Motor neuron (in vitro differentiated cells): Measurements from ENCODE around the gene FNDC3B. TPM values are rescaled to one million over a fixed set of nuclear protein-coding genes. Genes with fewer than 3 reads are reported as not detected.

ENCODE experiments used
- ATAC-seq, 8 experiments: fragments of 200-7000 bp; cut with Tn5 transposase; replicated peaks in 6 of 8; 2 replicates each; pipeline ENCODE4 v1.8.0; 2021; ENCODE audit warnings: mild to moderate bottlenecking in 8 of 8, moderate library complexity in 8 of 8
- H3K27ac ChIP-seq, 2 donors: fragments of 250-450 bp; sonication (Bioruptor Pico); 2 replicates each; pipeline ENCODE4 v1.9.0; 2021; ENCODE audit warnings: antibody characterized with exemption in 2 of 2, mild to moderate bottlenecking in 2 of 2, moderate library complexity in 1 of 2
- H3K4me1 ChIP-seq, 2 donors: fragments of 250-450 bp; sonication (Bioruptor Pico); replicated peaks in 1 of 2; 2 replicates each; pipeline ENCODE4 v1.6.1; 2021; ENCODE audit warnings: antibody characterized with exemption in 2 of 2, mild to moderate bottlenecking in 2 of 2, moderate library complexity in 1 of 2
- H3K4me3 ChIP-seq, 5 donors: fragments of 250-450 bp; sonication (Bioruptor Pico); 2 replicates each; pipeline ENCODE4 v1.9.0; 2021; ENCODE audit warnings: antibody characterized with exemption in 5 of 5, mild to moderate bottlenecking in 5 of 5, moderate library complexity in 4 of 5
- WGBS, 10 experiments: fragments of 450-650 bp; shearing (Covaris generic); methylation state at CpG; one replicate each; pipeline ENCODE4 v1.0.0; 2022; 5-methylcytosine and 5-hydroxymethylcytosine counted together
- in situ Hi-C, 9 experiments: fragments of 400-800 bp; cut with MboI; loops; one replicate each; pipeline ENCODE4 v1.15.0; 2021; ENCODE audit warnings: low sequenced_read_pairs in 9 of 9, low pct_unique_long_range_greater_than_20kb in 2 of 9; ENCODE audit not compliant: unreplicated experiment in 9 of 9
- total RNA-seq, 8 experiments: library from RNA; unstranded; fragments of 300-600 nt; gene quantifications; 2 replicates each; pipeline versions ENCODE4 v1.2.3 to v1.2.4, GENCODE V29; 2022

FNDC3B gene
- total RNA-seq, 8 experiments from 2014 or later, result 12.4 to 77.0 (median 36.6) TPM

DNA sequence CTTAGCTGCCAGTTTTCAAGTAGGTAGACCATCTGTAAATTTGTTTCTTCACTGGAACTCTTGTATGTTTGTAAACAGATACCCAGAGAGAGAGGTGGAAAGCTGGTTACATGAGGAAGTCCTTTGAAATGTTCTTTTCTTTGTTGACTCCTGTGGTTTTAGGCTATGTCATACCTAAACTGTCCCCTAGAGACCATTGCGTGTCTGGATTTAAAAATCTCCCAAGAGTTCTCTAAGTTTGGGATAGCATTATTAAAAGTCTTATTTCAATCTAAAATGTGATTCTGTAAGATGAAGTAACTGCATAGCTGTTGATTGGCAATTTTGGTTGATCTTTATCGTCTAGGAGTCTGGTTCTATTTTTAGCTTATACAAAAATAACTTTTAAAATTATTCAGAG is 281.7 kb downstream of the FNDC3B start:
- ATAC-seq, result no peak
- Histone ChIP-seq H3K4me3 (no peak overlapping the region), H3K27ac (no peak overlapping the region), H3K4me1 (peaks cover 6 to 12% of the 10 kb centered on the region in 2 donors)
- in situ Hi-C loops, result no loop called here
- WGBS, 10 experiments, result 44 to 100% (median 92%) methylated on average over 1 to 2 of the region's 2 CpGs; no CpG with 5 or more reads in 2 of the 10 experiments

DNA sequence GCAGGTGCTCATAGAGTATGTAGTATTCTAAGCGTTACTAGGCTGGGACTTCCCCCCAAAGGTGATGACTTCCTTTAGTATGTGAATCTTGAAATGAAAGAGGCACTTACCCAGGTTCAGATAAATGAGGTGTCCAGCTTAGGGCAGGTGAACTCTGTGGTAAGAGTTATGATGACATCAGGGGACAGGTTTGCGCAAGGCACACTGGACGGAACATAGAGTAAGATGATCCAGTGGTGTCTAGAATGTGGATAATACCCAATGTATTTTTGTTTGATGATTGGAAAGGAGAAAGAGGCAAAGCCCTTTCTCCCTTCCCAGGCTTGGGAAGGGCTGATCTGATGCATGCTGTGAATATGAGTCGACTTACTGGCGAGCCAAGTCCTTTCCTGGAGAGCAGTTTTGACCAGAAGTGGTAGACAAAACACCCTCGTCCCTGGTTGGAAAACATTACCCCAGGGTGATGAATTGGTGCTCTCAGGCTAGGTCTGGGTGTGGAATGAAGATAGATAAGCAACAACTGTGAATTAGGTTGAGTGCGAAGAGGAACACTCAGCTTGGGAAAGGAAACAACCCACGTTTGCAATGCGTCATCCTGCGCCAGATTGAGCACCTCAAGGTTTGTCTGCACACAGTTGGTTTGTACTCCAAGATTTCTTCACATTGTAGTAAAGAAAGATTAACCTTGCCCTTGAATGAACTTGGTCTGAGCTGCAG is 284.7 kb downstream of the FNDC3B start:
- no peak overlapping the region for H3K27ac ChIP-seq
- WGBS, 10 experiments, result 61 to 100% (median 95%) methylated on average over 1 to 9 of the region's 10 CpGs; no CpG with 5 or more reads in 1 of the 10 experiments
- H3K4me3 ChIP-seq, result no peak overlapping the region
- no peaks in the 10 kb centered on the region for H3K4me1 ChIP-seq
- in situ Hi-C loops, result no loop called here
- peak in 2 of 8 experiments; percentile 93 to 96 for ATAC-seq

DNA sequence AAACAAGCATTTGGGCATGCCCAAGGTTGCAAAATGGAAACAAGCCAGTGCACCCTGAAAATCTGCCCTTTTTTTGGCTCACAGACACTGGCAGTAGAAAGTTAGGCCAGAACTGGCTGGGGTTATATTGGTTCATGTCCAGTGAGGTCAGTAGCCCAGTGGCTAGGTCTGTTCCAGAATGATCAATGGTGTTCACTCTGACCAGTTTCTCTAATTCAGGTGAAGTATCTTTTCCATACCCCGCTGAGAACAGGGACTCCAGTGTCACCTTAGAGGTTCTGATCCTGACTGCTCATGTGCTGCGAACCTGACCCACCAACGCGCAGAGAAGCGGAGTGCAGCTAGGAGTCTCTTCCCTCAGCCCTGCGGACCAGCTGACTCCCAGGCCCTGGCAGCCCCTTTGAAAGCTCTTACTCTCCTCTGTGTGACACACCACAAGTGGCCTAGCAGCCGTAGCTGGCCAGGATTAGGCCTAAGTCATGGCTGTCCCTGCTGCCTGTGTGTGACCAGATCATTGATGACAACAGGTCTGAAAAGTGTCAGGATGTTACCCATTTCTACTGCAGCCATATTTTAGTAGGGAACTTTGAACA is 285.3 kb downstream of the FNDC3B start:
- H3K27ac ChIP-seq, result no peak overlapping the region
- in situ Hi-C loops, result no loop called here
- H3K4me1 ChIP-seq, result no peaks in the 10 kb centered on the region
- ATAC-seq, result no peak
- WGBS, 10 experiments, result 40 to 100% (median 100%) methylated on average over 1 to 3 of the region's 7 CpGs; no CpG with 5 or more reads in 5 of the 10 experiments
- H3K4me3 ChIP-seq, result no peak overlapping the region

DNA sequence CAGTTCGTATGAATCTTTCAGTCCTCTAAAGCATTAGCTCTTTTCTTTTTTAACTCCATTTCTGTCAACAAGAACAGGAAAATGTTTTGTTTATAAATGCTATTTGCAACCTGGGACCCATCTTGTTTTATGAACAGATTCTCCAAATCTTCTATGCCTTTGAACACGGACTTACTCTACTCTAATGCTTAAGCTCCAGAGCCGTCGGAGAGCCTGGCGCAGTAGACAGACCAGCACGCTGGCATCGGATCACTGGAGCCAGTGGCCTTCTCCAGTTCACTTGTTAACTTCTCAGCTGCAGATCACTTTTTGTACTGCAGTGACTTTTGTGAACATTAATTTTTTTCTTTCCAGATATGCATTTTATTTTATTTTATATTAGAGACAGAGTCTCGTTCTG is 286.1 kb downstream of the FNDC3B start:
- H3K27ac ChIP-seq, result no peak overlapping the region
- 62 to 100% (median 92%) methylated on average over 1 to 8 of the region's 8 CpGs for WGBS, 10 experiments
- ATAC-seq, result no peak
- no peak overlapping the region for H3K4me3 ChIP-seq
- no peaks in the 10 kb centered on the region for H3K4me1 ChIP-seq
- in situ Hi-C loops, result no loop called here

DNA sequence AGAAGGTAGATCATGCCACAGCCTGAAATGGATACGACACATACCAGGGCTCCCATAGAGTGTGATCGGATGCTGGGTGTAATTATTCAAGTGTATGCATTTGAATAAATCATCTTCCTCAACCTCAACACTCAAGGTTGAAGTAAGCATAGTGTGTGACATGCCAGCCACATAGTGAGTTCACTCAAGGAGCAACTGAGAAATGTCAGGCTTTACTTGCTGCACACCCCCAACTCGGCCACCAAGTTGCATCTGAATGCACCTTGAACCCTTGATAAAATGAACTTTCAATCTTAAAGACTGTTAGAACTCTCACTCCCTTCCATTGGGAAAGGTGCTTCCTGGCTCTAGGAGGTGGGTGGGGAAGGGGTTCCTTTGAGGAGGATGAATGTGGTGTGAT is 287.6 kb downstream of the FNDC3B start:
- Histone ChIP-seq H3K4me3 (no peak overlapping the region), H3K27ac (no peak overlapping the region), H3K4me1 (no peaks in the 10 kb centered on the region)
- in situ Hi-C loops, result no loop called here
- WGBS, 10 experiments, result 80 to 100% (median 96%) methylated on average over 1 to 2 of the region's 3 CpGs; no CpG with 5 or more reads in 6 of the 10 experiments
- ATAC-seq, result no peak

DNA sequence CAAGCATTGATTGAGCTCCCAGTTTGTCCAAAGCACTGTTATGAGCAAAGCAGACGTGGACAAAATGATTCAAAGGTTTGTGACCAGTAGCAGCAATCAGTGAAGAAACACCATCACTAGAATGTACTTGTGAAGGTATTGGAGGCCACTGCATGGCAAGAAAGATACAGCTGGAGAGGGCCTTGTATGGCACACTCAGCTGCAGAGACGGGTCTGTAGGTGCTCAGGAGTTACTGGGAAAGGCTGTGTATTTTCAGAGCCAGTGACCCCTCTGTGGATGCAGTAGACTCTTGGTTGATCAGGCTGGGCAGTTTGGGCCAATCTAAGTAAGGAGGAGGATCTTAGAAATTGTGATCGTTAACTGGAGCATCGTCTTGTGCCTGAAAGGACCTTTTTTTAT is 288.9 kb downstream of the FNDC3B start:
- Histone ChIP-seq H3K4me3 (no peak overlapping the region), H3K4me1 (no peaks in the 10 kb centered on the region), H3K27ac (no peak overlapping the region)
- 20 to 100% (median 80%) methylated on average over 1 to 4 of the region's 4 CpGs; no CpG with 5 or more reads in 3 of the 10 experiments for WGBS, 10 experiments
- ATAC-seq, result no peak
- in situ Hi-C loops, result no loop called here

DNA sequence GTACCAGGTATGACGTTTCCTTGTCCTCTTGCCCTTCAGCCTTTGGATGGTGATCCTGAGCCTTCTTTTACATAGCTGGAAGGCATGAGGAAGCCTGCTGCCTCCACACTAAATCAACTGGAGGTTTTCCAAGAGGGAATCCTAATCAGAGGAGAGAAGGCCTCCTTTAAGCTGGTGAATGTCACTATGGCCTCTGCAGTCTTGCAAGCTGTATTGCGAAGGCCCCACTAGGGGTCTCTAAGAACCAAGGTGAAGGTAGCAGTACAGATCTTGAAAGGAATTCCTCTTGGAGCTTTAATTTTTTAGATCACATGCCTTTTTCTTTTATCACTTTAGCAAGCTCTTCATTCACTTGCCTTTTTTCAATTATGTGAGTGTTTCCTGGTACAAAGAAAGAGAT is 289.7 kb downstream of the FNDC3B start:
- peak in 1 of 8 experiments; percentile 11 for ATAC-seq
- Histone ChIP-seq H3K4me3 (no peak overlapping the region), H3K4me1 (no peaks in the 10 kb centered on the region), H3K27ac (no peak overlapping the region)
- 80 to 100% (median 92%) methylated on average over 1 to 2 of the region's 2 CpGs; no CpG with 5 or more reads in 2 of the 10 experiments for WGBS, 10 experiments
- in situ Hi-C loops, result no loop called here

DNA sequence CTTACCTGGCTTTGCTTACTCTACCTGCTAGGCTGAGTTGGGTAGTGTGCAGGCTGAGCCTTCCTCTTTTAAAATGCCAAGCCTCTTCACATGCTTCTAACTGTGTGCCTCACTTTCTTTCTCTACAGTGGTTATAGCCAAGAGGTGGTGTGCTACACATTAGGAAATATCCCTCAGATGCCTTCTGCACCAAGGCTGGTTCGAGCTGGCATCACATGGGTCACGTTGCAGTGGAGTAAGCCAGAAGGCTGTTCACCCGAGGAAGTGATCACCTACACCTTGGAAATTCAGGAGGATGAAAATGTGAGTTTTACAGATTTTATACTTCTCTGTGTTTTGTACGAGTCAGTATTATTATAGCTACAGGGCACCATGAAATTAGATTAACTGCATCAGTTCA is 291.0 kb downstream of the FNDC3B start:
- H3K27ac ChIP-seq, result no peak overlapping the region
- no peak for ATAC-seq
- no peak overlapping the region for H3K4me3 ChIP-seq
- H3K4me1 ChIP-seq, result no peaks in the 10 kb centered on the region
- in situ Hi-C loops, result no loop called here
- 87 to 100% (median 98%) methylated on average over 1 to 4 of the region's 4 CpGs; no CpG with 5 or more reads in 2 of the 10 experiments for WGBS, 10 experiments

DNA sequence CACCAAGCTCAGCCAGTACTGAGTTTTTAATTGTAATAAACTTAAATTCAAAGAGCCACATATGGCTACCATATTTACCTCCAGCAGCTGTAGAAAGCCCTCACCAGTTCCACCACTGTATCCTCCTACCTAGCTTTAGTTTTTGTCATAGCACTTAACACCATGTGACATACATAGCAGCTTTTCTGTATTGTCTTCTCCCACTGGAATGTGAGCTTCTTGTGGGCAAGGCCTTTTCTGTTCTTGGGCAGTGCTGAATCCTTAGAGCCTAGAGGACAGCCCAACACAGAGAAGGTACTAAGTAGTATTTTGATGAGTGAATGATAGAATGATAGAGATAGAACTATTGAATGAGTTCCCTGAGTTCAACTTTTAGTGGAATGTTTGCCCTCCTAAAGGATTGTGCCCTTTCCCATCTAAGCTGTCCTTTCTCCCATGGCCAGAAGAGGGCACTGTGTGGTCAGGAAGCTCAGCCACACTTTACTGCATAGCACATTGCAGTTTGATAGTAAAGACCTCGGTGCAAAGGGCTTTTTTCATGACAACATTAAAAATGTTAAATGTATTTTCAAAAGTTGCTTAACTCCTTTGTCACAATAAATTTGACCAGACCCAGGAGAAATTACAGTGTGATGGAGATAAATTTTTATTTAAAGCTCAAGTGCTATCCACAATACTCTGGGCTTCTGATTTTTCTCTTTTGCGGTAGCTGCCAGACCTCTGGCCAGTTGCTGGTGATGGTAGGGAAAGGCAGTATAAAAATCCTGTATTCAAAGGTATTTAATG is 293.1 kb downstream of the FNDC3B start:
- in situ Hi-C loops, result no loop called here
- 0 to 60% (median 46%) methylated on average over 1 to 2 of the region's 2 CpGs; no CpG with 5 or more reads in 2 of the 10 experiments for WGBS, 10 experiments
- no peak overlapping the region for H3K4me3 ChIP-seq
- peak; percentile 62 to 96 (median 82) for ATAC-seq
- H3K4me1 ChIP-seq, result no peaks in the 10 kb centered on the region
- H3K27ac ChIP-seq, result no peak overlapping the region

DNA sequence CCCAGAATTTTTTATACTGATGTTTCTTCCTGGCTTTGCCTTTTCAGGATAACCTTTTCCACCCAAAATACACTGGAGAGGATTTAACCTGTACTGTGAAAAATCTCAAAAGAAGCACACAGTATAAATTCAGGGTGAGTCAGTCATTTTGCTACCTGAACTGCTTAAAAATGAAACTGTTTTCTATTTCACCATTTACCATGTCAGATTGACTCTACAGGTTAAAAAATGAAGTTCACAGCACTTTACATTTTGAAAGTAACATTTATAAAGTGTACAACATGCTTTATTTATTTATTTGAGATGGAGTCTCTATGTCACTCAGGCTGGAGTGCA is 293.6 kb downstream of the FNDC3B start:
- ATAC-seq, result no peak
- in situ Hi-C loops, result no loop called here
- Histone ChIP-seq H3K4me1 (no peaks in the 10 kb centered on the region), H3K4me3 (no peak overlapping the region), H3K27ac (no peak overlapping the region)

DNA sequence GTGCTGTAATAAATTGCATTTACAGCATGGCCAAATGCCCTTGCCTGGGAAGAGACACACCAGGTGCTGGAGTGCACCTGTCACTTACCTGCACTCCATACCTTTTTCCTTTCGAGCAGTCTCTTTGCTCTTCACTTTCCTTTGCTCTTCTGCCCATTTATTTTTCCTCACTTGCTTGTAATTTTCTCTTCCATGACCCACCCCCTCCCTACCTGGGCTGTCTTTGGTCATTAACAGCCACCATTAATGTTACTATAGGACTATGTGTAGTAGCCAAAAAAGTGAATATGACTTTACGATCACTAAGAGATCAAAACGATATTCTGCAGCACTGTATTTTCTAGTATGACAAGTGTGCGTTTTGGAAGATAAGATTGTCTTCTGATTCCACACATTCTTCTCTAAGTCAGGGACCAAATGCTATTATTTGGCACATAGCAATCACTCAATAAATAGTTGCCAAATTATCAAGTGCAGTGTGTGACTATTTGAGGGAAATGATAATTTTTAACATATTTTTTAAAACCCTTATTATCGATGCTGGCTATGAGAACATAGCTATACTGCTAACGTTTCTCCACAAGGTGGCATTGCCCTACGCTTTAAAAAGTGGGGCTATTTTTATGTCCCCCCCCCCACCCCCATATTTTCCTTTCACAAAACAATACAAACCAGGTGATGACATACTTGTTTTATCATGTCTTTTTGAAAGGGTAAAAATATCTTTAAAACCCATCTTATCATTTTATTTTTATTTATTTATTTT is 294.5 kb downstream of the FNDC3B start:
- Histone ChIP-seq H3K4me1 (no peaks in the 10 kb centered on the region), H3K27ac (no peak overlapping the region), H3K4me3 (no peak overlapping the region)
- in situ Hi-C loops, result no loop called here
- 68 to 99% (median 92%) methylated on average over 2 to 7 of the region's 7 CpGs for WGBS, 10 experiments
- no peak for ATAC-seq

DNA sequence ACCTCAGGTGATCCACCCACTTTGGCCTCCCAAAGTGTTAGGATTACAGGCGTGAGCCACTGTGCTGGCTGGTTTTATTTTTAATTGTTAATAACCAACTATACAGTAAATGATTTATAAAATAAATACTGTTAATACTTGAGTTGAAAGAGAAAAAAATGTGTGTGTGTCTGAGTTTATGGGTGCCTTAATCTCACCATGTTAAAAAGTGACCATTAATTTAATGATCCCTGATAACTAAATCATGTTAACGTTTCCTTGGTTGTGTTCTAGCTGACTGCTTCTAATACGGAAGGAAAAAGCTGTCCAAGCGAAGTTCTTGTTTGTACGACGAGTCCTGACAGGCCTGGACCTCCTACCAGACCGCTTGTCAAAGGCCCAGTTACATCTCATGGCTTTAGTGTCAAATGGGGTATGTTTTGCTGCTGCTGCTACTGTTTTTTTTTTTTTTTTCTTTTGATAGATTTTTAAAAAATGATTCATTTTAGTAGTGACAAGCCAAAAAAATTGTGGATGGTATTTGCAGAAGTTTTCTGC is 295.4 kb downstream of the FNDC3B start:
- ATAC-seq, result no peak
- Histone ChIP-seq H3K4me3 (no peak overlapping the region), H3K27ac (no peak overlapping the region), H3K4me1 (no peaks in the 10 kb centered on the region)
- in situ Hi-C loops, result no loop called here
- WGBS, 10 experiments, result 83 to 93% (median 90%) methylated on average over 1 to 7 of the region's 7 CpGs

DNA sequence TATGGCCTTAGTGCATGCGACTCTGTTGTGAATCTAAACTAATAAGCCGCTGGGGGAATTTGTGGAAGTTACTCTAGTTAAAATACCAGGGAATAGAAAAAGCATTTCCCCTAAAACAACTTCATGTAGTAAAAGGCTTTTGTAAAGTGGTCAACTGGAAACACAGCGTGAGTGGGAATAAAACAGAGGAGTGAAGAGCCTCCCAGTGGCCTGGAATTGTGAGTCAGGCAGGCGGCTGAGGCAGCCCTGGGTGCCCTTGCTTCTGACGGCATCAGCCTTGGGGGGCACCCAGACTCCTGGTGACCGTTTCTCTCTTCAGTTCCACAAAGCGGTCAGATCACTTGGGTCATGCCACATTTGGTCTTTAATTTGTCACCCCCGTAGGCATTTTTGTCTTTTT is 300.5 kb downstream of the FNDC3B start:
- Histone ChIP-seq H3K4me3 (no peak overlapping the region), H3K27ac (no peak overlapping the region), H3K4me1 (no peaks in the 10 kb centered on the region)
- 72 to 100% (median 95%) methylated on average over 1 to 7 of the region's 8 CpGs; no CpG with 5 or more reads in 1 of the 10 experiments for WGBS, 10 experiments
- in situ Hi-C loops, result no loop called here
- ATAC-seq, result no peak
